KG1 (cell line): ENCODE measurements around the gene MECR.

Experiments used
- DNase-seq: peaks from one replicate; lab custom pipeline; 2025; lab: John Stamatoyannopoulos, UW

The MECR gene

GRCh38 chr1:29255134-29255666 lies 24.5 kb upstream of the MECR start:
- no peak for DNase-seq

GRCh38 chr1:29254346-29254745 lies 23.6 kb upstream of the MECR start:
- no peak for DNase-seq

DNA sequence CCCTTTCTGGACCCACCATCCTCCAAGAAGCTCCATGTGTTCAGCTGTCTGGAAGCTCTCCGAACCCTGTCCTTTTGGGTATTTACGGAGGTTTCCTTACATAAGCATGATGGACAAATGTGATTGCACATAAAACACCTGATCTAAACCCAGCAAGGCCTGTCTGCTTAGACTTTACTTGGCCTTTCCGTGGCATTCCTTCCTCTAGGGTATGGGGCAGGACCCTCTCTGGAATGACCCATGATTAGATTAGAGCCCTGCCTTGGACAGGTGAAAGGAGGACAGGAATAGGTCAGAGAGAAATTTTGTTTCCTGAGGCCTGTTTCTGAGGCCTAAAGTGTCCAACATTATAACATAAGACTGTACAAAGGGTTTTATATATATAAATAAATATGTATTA lies 22.4 kb upstream of the MECR start:
- DNase-seq: no peak

DNA sequence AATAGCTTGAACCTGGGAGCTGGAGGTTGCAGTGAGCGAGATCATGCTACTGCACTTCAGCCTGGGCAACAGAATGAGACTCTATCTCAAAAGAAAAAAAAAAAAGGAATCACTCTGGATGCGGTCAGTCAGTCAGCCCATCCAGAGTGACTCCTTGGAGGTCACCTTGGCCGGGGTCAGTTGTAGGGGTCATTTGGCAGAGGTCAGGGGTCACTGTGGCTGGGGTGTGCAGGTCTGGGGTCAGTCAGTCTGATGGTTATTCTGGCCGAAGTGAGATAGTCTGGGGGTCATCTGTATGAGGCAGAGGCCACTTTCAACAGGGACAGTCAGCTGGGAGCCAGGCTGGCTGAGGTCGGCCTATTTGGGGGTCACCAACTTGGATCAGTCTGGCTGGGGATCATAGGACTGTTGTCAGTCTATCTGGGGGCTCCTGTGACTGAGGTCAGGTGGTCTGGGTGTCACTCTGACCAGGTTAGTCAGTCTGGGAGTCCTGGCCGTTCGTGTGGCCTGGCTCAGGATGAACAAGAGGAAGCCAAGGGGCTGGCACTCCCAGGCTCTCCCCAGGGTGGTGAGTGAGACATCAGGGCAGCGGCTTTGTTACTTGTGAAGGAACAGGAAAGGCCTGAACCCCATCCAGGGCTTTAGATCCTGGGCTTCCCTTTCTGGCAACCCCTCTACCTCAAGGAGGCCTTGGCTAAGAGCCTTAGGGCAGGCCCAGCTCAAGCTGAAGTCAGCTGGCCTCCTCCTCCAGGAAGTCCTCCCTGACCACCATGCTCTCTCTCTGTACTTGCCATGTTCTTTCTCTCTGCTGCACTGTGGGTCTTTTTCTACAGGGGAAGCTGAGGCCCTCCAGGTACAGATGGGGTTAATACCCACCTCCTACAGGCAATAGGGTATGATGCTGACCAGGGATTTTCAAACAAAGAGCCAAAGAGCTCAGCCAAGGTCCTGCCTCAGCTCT lies 20.7 kb upstream of the MECR start:
- DNase-seq: no peak

DNA sequence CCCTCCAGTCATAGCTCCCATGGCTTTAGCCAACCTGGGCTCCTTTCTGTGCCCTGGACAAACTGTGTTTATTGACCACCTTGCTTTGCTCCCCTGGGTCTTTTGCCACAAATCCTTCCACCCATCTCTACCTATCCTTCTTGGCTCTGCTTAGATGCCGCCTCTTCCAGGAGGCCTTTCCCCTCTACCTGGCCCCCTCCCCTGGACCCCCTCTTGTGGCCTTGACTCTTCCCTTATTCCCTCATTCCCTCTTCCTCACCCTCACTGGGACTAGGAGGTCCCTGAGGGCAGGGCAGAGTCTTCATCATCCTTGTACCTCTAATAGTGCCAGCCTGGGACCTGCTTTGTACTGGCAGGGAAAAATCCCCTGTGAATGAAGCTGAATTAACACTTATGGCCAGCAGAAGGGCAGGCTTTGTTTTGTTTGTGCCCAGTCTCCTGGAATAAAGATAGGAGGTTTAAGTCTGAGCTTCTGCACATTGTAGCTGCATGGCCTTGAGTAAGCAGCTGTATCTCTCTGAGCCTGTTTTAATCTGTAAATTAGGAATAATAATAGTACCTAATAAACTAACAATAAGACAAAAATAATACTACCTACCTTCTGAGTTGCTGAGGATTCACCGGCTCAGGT lies 19.3 kb upstream of the MECR start:
- DNase-seq: no peak

GRCh38 chr1:29249170-29249691 lies 18.5 kb upstream of the MECR start:
- DNase-seq: no peak

DNA sequence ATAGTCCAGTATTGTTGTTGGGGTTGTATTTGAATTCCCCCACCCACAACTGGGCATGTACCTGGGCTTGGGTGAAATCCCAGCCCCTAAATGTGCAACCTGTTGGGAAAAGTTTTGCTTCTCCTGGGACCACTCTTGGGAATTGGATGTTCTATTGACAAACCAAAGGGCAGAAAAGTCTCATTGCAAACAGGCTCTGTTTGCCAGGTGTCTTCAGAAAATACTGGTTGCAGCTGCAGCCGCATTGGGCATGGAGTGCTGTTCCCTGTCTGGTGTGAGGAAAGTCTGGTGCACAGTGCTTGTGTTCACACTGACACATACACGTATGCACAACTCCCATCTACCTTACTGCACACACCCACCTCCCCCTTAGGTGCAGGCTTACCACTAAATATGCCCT lies 17.7 kb upstream of the MECR start:
- no peak for DNase-seq

DNA sequence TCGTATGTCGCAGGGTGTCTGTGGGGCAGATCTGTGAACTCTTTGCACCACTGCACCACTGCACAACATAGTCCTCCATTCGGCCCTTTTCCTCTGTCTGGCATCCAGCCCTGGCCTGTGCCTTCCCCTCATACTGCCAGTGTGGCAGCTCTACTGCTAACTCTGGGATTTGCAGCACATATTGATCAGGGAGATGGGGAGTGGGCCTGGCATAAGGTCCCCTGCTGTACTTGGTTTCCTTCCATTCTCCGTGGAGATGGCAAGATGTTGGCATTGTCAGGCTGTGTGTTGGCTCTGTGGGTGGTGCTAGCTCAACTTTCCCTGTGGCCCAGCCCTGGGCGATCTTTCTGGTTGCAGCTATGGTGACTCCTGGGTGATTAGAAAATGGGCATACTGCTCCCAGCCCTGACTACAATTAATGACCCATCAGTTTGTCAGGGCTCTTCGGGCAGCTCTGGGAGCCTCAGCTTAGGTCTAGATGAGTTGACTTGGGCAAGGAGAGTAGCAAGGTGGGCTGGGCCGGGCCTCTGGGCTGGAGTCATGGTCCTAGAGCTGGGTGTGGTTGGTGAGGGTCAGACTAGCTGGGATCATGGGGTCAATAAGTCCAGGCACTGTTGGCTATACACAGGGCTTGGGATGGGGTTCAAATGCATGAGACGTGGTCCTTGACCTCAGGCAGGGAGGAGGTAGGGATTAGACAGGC lies 17.0 kb upstream of the MECR start:
- DNase-seq: no peak

GRCh38 chr1:29247044-29247443 lies 16.3 kb upstream of the MECR start:
- no peak for DNase-seq

DNA sequence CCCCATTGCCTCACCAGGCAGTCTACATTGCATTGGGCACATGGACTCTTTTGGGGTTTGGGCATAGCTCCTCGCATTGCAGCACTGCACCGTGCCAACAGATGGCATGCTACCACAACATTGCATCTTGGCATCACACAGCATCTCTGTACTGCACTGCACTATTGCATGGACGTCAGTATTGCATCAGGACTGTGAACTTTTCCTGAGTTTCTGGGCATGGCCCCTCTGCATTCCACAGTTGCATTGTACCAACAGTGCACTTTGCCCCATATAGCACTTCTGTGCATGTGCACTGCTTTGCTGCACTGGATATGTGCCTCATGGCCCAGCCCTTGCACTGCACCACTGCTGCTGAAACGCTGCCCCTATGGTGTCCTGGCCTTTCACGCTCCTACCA lies 15.1 kb upstream of the MECR start:
- DNase-seq: no peak

DNA sequence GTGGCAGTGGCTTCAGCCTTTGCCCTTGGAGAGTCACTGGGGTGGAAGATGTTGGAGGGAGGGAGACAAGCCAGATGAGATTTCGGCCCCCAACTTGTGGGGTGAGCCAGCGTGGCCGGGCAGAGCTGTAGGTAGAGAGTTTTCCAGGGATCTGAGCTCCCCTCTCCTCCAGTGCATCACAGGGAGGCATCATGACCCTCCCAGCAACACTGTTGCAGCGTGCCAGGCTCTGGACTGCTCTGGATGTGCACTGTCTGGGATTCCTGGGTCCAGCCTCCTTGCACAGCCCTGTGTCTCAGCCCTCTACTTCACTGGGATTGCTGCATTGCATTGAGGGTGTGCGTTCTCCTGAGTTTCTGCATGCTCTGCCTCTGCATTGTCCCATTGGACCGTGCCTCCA lies 14.5 kb upstream of the MECR start:
- DNase-seq: no peak

GRCh38 chr1:29243871-29244200 lies 13.1 kb upstream of the MECR start:
- no peak for DNase-seq

DNA sequence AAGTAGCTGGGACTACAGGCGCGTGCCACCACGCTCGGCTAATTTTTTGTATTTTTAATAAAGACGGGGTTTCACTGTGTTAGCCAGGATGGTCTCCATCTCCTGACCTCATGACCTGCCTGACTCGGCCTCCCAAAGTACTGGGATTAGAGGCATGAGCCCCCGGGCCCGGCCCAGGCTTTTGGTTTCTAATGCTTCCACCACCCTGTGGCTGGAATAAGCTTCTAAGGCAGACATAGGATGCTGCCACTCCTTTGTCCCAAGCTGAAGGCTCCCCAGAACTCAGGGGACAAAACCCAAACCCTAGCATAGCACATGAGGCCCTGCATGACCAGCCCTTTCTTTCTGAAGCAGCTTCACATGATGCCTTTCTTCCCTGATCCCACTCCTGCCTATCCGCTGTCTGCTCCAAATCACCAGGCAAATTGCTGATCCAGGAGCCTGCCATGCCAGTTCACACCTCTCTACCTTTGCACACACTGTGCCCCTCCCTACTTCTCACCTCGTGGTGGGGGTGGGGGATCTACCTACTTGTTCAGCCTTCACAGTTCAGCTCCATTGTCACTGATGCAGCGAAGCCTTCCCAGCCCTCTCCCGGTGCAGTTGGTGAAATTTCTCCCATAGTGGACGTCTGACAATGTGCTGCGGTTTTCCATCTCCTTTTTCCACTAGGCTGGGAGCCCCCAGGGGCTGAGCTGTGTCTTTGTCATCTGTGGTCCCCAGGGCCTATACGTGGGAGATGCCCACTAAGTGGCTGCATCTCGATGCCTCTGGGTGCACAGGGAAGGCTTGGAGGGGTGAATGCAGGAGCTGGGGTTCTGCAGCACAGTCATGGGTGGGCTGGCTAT lies 12.5 kb upstream of the MECR start:
- DNase-seq: no peak

GRCh38 chr1:29240986-29241385 lies 10.3 kb upstream of the MECR start:
- no peak for DNase-seq

DNA sequence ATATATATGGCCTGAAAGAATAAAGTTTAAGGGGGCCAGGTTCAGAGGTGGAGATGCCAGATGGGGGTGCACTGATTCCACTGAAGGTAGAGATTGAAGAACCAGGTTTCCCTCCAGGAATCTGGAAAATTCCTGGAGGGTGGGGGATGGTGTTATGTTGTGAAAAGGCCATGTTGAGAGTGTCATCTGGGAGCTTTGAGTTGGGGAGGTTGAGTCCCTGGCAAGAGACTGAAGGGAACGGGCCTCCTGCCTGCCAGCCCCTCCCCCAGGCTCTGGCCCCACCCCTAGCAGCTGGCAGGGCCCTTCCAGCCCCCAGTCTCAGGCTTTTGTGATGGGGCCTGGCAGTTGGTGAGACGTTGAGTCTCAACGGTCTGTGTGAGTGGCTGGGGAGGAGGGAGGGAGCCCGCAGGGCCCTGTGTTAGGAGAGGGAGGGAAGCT lies 9.7 kb upstream of the MECR start:
- DNase-seq: no peak

GRCh38 chr1:29239142-29239541 lies 8.4 kb upstream of the MECR start:
- no peak for DNase-seq

DNA sequence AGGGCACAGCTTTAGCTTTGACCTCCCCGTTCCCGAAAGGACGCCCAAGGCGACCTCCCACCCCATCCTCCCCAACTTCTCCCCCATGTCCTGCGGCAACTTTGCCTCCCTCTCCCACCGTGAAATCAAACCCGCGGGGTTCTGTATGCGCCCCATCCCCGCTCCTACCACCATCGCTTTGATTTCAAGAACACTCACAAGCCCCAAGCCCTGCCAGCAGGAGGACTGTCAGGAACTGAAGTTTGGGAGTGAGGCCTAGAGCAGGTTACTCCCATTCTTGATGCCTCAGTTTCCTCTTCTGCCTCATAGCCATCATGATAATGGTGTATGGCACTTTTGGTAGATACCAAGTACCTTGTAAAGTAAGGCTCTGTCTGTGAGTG lies 7.9 kb upstream of the MECR start:
- no peak for DNase-seq

GRCh38 chr1:29237852-29238619 lies 7.3 kb upstream of the MECR start:
- no peak for DNase-seq

DNA sequence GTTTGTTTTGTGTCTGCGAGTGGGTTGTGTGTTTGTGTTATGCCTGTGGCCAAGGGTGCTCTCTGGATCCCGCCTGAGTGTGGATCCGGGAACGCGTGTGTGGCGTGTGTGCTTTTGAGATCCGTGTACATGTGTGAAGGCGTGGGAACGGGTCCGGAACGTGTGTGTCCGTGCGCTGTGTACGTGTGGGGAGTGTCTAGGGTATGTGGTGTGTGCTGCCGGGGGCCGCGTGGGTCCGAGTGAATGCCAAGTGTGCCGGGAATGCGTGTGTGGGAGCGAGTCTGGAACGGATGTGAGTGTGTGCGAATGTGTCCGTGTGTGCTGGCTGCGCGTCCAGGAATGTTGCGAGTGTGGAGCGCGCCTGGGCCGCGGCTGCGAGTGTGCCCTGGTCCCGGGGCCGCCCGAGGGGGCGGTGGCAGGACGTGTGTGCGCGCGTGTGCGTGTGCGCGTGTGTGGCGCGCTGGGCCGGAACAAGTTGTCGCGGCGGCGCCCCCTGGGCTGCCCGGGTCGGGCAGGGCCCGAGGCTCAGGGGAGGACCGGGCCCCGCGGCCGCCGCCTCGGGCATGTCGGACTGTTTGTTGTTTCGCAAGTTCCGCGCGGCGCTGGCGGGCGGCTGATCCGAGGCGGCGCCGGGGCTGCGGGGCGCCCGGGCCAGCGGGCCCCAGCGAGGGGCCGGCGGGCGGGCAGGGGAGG lies 6.5 kb upstream of the MECR start:
- no peak for DNase-seq

- no peak for DNase-seq
These were observed 6.0 kb upstream of the MECR start for GRCh38 chr1:29236712-29237128.
